ENCODE measurements around the gene GPRC5A. TPM values are rescaled to one million over a fixed set of nuclear protein-coding genes. Genes with fewer than 3 reads are reported as not detected.

The GPRC5A gene
- total and polyA plus RNA-seq, 2 of the 8 experiments (the other 6 are each of a cell fraction or from before 2014, with no cell fraction given): 1.0 to 1.4 TPM

GRCh38 chr12:12903642-12904609, 12.6 kb downstream of the GPRC5A start:
- Histone ChIP-seq H3K4ac (replicated peaks; ENCODE audit: insufficient read length, low read depth, low read length) (no peak overlapping the region), H3K4me2 (ENCODE audit: insufficient read depth in 1 of 2, low read depth in 2 of 2, low read length in 2 of 2) (no peak overlapping the region), H3K36me3 (ENCODE audit: control insufficient read depth in 2 of 4, insufficient read depth in 4 of 4, low read length in 3 of 4) (no peaks in the 10 kb centered on the region; a peak in 1 of 8 replicates), H3K56ac (replicated peaks; ENCODE audit: insufficient read length, low read depth, low read length) (no peak overlapping the region), H3K18ac (ENCODE audit: extremely low read depth, low read length) (no peak overlapping the region), H3K4me1 (replicated peaks in 1 of 4; ENCODE audit: control insufficient read depth in 3 of 4, insufficient read depth in 4 of 4, low read length in 3 of 4) (no peaks in the 10 kb centered on the region), H3K79me2 (ENCODE audit: control insufficient read depth in 1 of 2, insufficient read depth in 2 of 2, low read length in 2 of 2) (no peaks in the 10 kb centered on the region), H4K8ac (ENCODE audit: extremely low read depth, insufficient read depth, low read length) (no peak overlapping the region), H4K5ac (ENCODE audit: insufficient read length, low read depth, low read length) (no peak overlapping the region), H2BK120ac (replicated peaks; ENCODE audit: low read depth, low read length) (no peak overlapping the region), H3K9me3 (ENCODE audit: insufficient read depth in 2 of 2, low read depth in 1 of 2, low read length in 1 of 2) (no peaks in the 10 kb centered on the region), H3K27me3 (replicated peaks in 1 of 4; ENCODE audit: control insufficient read depth in 3 of 4, extremely low read depth in 1 of 4, insufficient read depth in 3 of 4, low read length in 3 of 4) (no peaks in the 10 kb centered on the region; a peak in 1 of 7 replicates), H3K23ac (ENCODE audit: insufficient read length) (no peak overlapping the region), H3K27ac (ENCODE audit: low read depth, low read length) (no peak overlapping the region), H2BK20ac (ENCODE audit: low read length) (no peak overlapping the region), H2BK15ac (ENCODE audit: low read length) (0 out of 2 replicates have a peak overlapping the region, but pooled peaks have one; percentile 13), H2AK5ac (ENCODE audit: low read depth, low read length) (no peak overlapping the region), H2AFZ (ENCODE audit: low read length) (0 out of 2 replicates have a peak overlapping the region, but pooled peaks have one; percentile 8), H3K4me3 (ENCODE audit: extremely low read depth in 1 of 4, insufficient read depth in 2 of 4, low read depth in 3 of 4, low read length in 4 of 4) (no peak overlapping the region), H3K14ac (ENCODE audit: insufficient read length) (no peak overlapping the region), H4K91ac (replicated peaks; ENCODE audit: insufficient read length, low read length) (no peak overlapping the region), H2BK12ac (ENCODE audit: low read depth, low read length) (no peak overlapping the region), H3K79me1 (ENCODE audit: low read depth, low read length) (no peaks in the 10 kb centered on the region; the same call in 1 of the 2 replicates), H3K23me2 (ENCODE audit: low read depth, low read length) (no peaks in the 10 kb centered on the region), H4K20me1 (replicated peaks in 1 of 2; ENCODE audit: control insufficient read depth in 1 of 2, insufficient read depth in 2 of 2, low read length in 2 of 2) (no peaks in the 10 kb centered on the region), H2BK5ac (ENCODE audit: low read depth, low read length) (no peak overlapping the region), H3K9ac (replicated peaks in 1 of 4; ENCODE audit: extremely low read depth in 1 of 4, low read depth in 3 of 4, low read length in 3 of 4) (no peak overlapping the region)
- no peak for DNase-seq (ENCODE audit: low read depth in 1 of 2, low spot score in 2 of 2)
- no peak for FAIRE-seq
- ChIA-PET CTCF (ENCODE audit: partially characterized antibody) (no interaction called here), POLR2A (ENCODE audit: partially characterized antibody) (no interaction called here)
- WGBS, 2 experiments (ENCODE audit: extremely low coverage in 1 of 2, insufficient coverage in 1 of 2, insufficient read length in 1 of 2, insufficient replicate concordance in 2 of 2, low coverage in 1 of 2, low lambda C conversion rate in 2 of 2, missing lambda C conversion rate in 1 of 2): 85% methylated on average over 14 of the region's 14 CpGs; no CpG with 5 or more reads in 1 of the 2 experiments
- TF ChIP-seq SP2 (IDR thresholded peaks at IDR 0.05; ENCODE audit: low read length): no peak
- no peak for TF ChIP-seq CBX8 (IDR thresholded peaks at IDR 0.05; ENCODE audit: borderline replicate concordance, low read depth, low read length)
- TF ChIP-seq CBX5 (IDR thresholded peaks at IDR 0.05; ENCODE audit: low read depth, low read length): no peak
- no peak for TF ChIP-seq EP300 (IDR thresholded peaks at IDR 0.05; ENCODE audit: borderline replicate concordance in 1 of 2, low read depth in 2 of 2, low read length in 2 of 2)
- TF ChIP-seq POU5F1 (IDR thresholded peaks at IDR 0.05; ENCODE audit: low read depth, low read length): no peak
- TF ChIP-seq YY1 (IDR thresholded peaks at IDR 0.05; ENCODE audit: low read depth, low read length): no peak
- TF ChIP-seq ASH2L (IDR thresholded peaks at IDR 0.05; ENCODE audit: low read length): no peak
